Fibroblast of skin of left biceps (primary cell): ENCODE data around the gene BGN.

Experiments
- DNase-seq, 2 experiments: peaks; one replicate each; pipeline ENCODE4 v3.0.0-alpha.2; 2013; ENCODE audit warnings: low read depth in 2 of 2

BGN gene

GRCh38 chrX:153460826-153461225, 34.0 kb upstream of the BGN start:
- DNase-seq: no peak

- no peak for DNase-seq
Measured at GRCh38 chrX:153462291-153462690, 32.5 kb upstream of the BGN start.

- DNase-seq: no peak
Measured at GRCh38 chrX:153463031-153463430, 31.7 kb upstream of the BGN start.

- DNase-seq: no peak
Measured at GRCh38 chrX:153463556-153463955, 31.2 kb upstream of the BGN start.

GRCh38 chrX:153464116-153464515, 30.7 kb upstream of the BGN start:
- DNase-seq: no peak

GRCh38 chrX:153465691-153466380, 28.9 kb upstream of the BGN start:
- no peak for DNase-seq

GRCh38 chrX:153468008-153468580, 26.7 kb upstream of the BGN start:
- DNase-seq: no peak

GRCh38 chrX:153469811-153470410, 24.9 kb upstream of the BGN start:
- DNase-seq: no peak

GRCh38 chrX:153470411-153471363, 24.1 kb upstream of the BGN start, which contains the start of gene HAUS7:
Gene HAUS7, minus strand, starts transcription at chrX:153470576. Its CDS starts 19 bp downstream, at chrX:153470557.
- DNase-seq: peak; percentile 75 to 76

GRCh38 chrX:153471663-153472280, 23.0 kb upstream of the BGN start:
- DNase-seq: peak in 1 of 2 experiments; percentile 37

GRCh38 chrX:153473126-153473525, 21.7 kb upstream of the BGN start:
- no peak for DNase-seq

- DNase-seq: no peak
Measured at GRCh38 chrX:153474266-153474665, 20.5 kb upstream of the BGN start.

GRCh38 chrX:153474718-153475117, 20.1 kb upstream of the BGN start:
- no peak for DNase-seq

GRCh38 chrX:153475271-153475670, 19.5 kb upstream of the BGN start:
- DNase-seq: no peak

GRCh38 chrX:153475751-153476281, 19.0 kb upstream of the BGN start:
- no peak for DNase-seq

GRCh38 chrX:153476666-153477363, 18.0 kb upstream of the BGN start:
- DNase-seq: peak; percentile 57

- no peak for DNase-seq
Measured at GRCh38 chrX:153477364-153477857, 17.4 kb upstream of the BGN start.

- DNase-seq: no peak
Measured at GRCh38 chrX:153477901-153478300, 16.9 kb upstream of the BGN start.

- DNase-seq: no peak
Measured at GRCh38 chrX:153478746-153479145, 16.0 kb upstream of the BGN start.

- DNase-seq: no peak
Measured at GRCh38 chrX:153481043-153481442, 13.7 kb upstream of the BGN start.
